Measurements from ENCODE around the gene SRPX. TPM values are rescaled to one million over a fixed set of nuclear protein-coding genes. Genes with fewer than 3 reads are reported as not detected.

Gene SRPX
- total RNA-seq, 1 donor from 2014 or later: 41.7 TPM

DNA sequence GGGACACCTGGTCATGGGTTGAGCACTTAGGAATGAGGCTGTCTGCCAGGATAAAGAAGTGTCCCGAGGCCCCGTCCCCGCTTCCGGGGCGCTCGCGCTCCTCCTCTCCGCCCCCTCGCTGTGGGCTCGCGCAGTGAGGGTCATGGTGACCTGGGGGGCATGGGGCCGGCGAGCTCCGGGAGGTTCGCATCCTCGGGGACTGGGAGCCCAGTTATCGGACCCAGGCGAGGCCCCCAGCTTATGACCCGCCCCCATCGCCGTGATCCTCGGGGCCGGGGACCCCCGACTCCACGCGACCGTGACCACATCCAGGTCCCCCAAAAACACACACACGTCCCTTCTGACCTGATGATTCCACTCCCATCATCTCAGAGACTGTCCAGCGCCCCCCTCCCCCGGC, 35.3 kb upstream of the SRPX start:
- Mint-ChIP-seq H3K4me1 (ENCODE audit: unreplicated experiment) (peaks cover 4% of the 10 kb centered on the region), H3K27me3 (ENCODE audit: unreplicated experiment) (no peaks in the 10 kb centered on the region), H3K36me3 (ENCODE audit: unreplicated experiment) (no peaks in the 10 kb centered on the region), H3K27ac (ENCODE audit: unreplicated experiment) (no peak overlapping the region), H3K4me3 (ENCODE audit: unreplicated experiment) (no peak overlapping the region), H3K9me3 (ENCODE audit: unreplicated experiment) (peaks cover 10% of the 10 kb centered on the region)
- DNase-seq (ENCODE audit: extremely low spot score, unreplicated experiment): no peak
- TF ChIP-seq, protein P1, sequence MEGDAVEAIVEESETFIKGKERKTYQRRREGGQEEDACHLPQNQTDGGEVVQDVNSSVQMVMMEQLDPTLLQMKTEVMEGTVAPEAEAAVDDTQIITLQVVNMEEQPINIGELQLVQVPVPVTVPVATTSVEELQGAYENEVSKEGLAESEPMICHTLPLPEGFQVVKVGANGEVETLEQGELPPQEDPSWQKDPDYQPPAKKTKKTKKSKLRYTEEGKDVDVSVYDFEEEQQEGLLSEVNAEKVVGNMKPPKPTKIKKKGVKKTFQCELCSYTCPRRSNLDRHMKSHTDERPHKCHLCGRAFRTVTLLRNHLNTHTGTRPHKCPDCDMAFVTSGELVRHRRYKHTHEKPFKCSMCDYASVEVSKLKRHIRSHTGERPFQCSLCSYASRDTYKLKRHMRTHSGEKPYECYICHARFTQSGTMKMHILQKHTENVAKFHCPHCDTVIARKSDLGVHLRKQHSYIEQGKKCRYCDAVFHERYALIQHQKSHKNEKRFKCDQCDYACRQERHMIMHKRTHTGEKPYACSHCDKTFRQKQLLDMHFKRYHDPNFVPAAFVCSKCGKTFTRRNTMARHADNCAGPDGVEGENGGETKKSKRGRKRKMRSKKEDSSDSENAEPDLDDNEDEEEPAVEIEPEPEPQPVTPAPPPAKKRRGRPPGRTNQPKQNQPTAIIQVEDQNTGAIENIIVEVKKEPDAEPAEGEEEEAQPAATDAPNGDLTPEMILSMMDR (IDR thresholded peaks at IDR 0.05): no peak

DNA sequence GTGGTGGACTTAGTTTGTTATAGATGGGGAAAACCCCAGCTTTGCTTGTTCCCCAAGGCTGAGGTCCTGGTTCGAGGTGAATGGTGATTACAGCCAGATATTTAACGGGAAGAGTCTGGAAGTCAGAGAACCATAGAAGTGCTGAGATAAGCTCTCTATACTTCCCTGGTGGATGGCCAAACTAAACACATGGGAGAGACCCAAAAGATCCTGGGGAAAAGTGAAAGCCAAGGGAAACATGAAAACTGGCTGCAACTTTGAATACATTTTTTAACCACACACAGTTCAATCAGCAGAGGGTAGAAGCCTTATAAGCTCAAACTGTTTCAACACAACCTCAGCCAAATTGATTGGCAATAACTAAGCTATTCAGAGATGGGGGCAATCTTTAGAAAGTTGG, 29.3 kb upstream of the SRPX start:
- Mint-ChIP-seq H3K36me3 (ENCODE audit: unreplicated experiment) (no peaks in the 10 kb centered on the region), H3K27me3 (ENCODE audit: unreplicated experiment) (no peaks in the 10 kb centered on the region), H3K9me3 (ENCODE audit: unreplicated experiment) (peaks cover 6% of the 10 kb centered on the region), H3K27ac (ENCODE audit: unreplicated experiment) (no peak overlapping the region), H3K4me1 (ENCODE audit: unreplicated experiment) (peaks cover 6% of the 10 kb centered on the region), H3K4me3 (ENCODE audit: unreplicated experiment) (no peak overlapping the region)
- no peak for DNase-seq (ENCODE audit: extremely low spot score, unreplicated experiment)
- TF ChIP-seq, protein P1 (IDR thresholded peaks at IDR 0.05): no peak

DNA sequence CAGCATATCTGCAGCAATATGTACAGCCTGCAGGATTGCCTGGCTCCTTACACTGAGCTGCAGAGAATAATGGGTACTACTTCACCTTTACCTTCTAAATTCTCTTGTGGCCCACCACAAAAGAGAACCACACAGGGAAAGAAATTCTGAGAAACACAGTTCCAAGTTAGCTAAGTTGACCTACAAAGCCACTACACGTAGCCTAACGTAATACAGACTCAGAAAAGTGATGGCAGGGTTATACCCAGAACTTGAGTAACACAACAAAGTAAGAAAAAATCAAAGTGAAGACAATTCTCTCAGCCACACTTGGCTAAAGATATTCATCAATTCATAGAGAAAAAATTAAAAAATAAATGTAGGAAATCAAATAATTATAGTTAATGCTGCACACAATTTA, 26.4 kb upstream of the SRPX start:
- Mint-ChIP-seq H3K27ac (ENCODE audit: unreplicated experiment) (no peak overlapping the region), H3K4me1 (ENCODE audit: unreplicated experiment) (peaks cover 6% of the 10 kb centered on the region), H3K4me3 (ENCODE audit: unreplicated experiment) (no peak overlapping the region), H3K9me3 (ENCODE audit: unreplicated experiment) (peaks cover 2% of the 10 kb centered on the region), H3K36me3 (ENCODE audit: unreplicated experiment) (no peaks in the 10 kb centered on the region), H3K27me3 (ENCODE audit: unreplicated experiment) (no peaks in the 10 kb centered on the region)
- TF ChIP-seq, protein P1 (IDR thresholded peaks at IDR 0.05): no peak
- no peak for DNase-seq (ENCODE audit: extremely low spot score, unreplicated experiment)

GRCh38 chrX:38240541-38240940, 19.9 kb upstream of the SRPX start:
- TF ChIP-seq, protein P1 (IDR thresholded peaks at IDR 0.05): no peak
- Mint-ChIP-seq H3K36me3 (ENCODE audit: unreplicated experiment) (no peaks in the 10 kb centered on the region), H3K9me3 (ENCODE audit: unreplicated experiment) (peaks cover 8% of the 10 kb centered on the region), H3K27ac (ENCODE audit: unreplicated experiment) (no peak overlapping the region), H3K27me3 (ENCODE audit: unreplicated experiment) (no peaks in the 10 kb centered on the region), H3K4me3 (ENCODE audit: unreplicated experiment) (no peak overlapping the region), H3K4me1 (ENCODE audit: unreplicated experiment) (no peaks in the 10 kb centered on the region)
- DNase-seq (ENCODE audit: extremely low spot score, unreplicated experiment): no peak

DNA sequence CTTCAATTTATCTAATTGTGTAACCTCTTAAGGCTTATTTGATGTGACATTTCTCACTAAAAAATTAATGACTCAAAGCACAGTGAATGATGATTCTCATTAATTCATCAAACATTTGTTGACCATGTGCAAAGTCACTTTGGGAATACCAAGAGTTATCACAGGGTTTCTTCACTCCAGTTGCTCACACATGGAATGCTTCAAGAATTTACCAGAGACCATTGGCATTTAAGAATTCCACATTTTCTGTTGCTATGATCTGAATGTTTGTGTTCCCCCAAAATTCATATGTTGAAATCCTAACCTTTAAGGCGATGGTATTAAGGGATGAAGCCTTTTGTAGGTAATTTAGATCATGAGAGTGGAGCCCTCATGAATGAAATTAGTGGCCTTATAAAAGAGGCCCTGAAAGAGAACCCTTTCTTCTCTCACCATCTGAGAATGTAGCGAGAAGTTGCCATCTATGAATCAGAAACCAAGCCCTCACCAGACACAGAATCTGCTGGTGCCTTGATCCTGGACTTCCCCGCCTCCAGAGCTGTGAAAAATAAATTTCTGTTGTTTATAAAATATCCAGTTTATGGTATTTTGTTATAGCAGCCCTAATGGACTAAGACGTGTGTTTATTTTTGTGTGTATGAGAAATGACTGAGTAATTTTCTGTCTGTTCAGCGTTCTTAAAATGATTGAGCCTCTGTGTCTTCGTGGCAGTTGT, 16.4 kb upstream of the SRPX start:
- no peak overlapping the region for H3K27ac Mint-ChIP-seq (ENCODE audit: unreplicated experiment)
- no peaks in the 10 kb centered on the region for H3K36me3 Mint-ChIP-seq (ENCODE audit: unreplicated experiment)
- TF ChIP-seq, protein P1 (IDR thresholded peaks at IDR 0.05): no peak
- H3K4me1 Mint-ChIP-seq (ENCODE audit: unreplicated experiment): peaks cover 14% of the 10 kb centered on the region
- DNase-seq (ENCODE audit: extremely low spot score, unreplicated experiment): no peak
- peaks cover 20% of the 10 kb centered on the region for H3K9me3 Mint-ChIP-seq (ENCODE audit: unreplicated experiment)
- H3K27me3 Mint-ChIP-seq (ENCODE audit: unreplicated experiment): no peaks in the 10 kb centered on the region
- no peak overlapping the region for H3K4me3 Mint-ChIP-seq (ENCODE audit: unreplicated experiment)

Measured in osteocyte (in vitro differentiated cells).